Measurements from ENCODE around the gene ATXN7L2.

Gene ATXN7L2

DNA sequence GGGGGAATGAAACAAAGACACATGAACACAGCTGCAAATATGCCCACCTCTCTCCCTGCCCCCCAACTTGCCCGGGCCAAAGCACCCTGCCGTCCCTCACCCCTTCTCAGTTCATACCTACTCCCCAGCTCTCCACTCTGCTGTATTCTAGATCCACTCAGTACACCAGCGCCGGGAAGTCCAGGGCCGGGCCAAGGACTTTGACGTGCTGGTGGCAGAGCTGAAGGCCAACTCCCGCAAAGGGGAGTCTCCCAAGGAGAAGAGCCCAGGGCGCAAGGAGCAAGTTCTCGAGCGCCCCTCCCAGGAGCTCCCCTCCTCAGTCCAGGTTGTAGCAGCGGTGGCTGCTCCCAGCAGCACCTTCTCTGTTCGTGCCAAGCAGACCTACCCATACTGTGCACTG lies 5.0 kb downstream of the ATXN7L2 start:
- no peak overlapping the region for H3K9ac ChIP-seq (ENCODE audit: low read length)
- H3K4me3 ChIP-seq (ENCODE audit: insufficient read depth, low read length, poor library complexity, severe bottlenecking) = no peak overlapping the region
- no peak overlapping the region for H3K27ac ChIP-seq (ENCODE audit: low read depth, low read length)
- H2AFZ ChIP-seq (ENCODE audit: low read depth, low read length, severe bottlenecking) = no peak overlapping the region
- H3F3A ChIP-seq (ENCODE audit: insufficient read depth) = no peaks in the 10 kb centered on the region
- H3K27me3 ChIP-seq (ENCODE audit: low read length) = no peaks in the 10 kb centered on the region
- no peaks in the 10 kb centered on the region for H3K9me3 ChIP-seq (ENCODE audit: insufficient read depth, low read length)
- TF ChIP-seq EZH2phosphoT487 (conservative IDR thresholded peaks at IDR 0.05; ENCODE audit: low read length) (no peak), CTCF (IDR thresholded peaks at IDR 0.05; ENCODE audit: insufficient read depth, low read length, poor library complexity, severe bottlenecking) (no peak)
- H3K36me3 ChIP-seq (ENCODE audit: low read length) = no peaks in the 10 kb centered on the region
- no peaks in the 10 kb centered on the region for H3K9me2 ChIP-seq (replicated peaks; ENCODE audit: insufficient read depth, low read length)
- H3K4me2 ChIP-seq (ENCODE audit: low read depth, low read length, poor library complexity, severe bottlenecking) = no peak overlapping the region
- H3K79me2 ChIP-seq (ENCODE audit: insufficient read depth, low read length) = peaks cover 8% of the 10 kb centered on the region; the same call in 1 of the 2 replicates
- no peaks in the 10 kb centered on the region for H4K20me1 ChIP-seq (ENCODE audit: low read depth, low read length)

DNA sequence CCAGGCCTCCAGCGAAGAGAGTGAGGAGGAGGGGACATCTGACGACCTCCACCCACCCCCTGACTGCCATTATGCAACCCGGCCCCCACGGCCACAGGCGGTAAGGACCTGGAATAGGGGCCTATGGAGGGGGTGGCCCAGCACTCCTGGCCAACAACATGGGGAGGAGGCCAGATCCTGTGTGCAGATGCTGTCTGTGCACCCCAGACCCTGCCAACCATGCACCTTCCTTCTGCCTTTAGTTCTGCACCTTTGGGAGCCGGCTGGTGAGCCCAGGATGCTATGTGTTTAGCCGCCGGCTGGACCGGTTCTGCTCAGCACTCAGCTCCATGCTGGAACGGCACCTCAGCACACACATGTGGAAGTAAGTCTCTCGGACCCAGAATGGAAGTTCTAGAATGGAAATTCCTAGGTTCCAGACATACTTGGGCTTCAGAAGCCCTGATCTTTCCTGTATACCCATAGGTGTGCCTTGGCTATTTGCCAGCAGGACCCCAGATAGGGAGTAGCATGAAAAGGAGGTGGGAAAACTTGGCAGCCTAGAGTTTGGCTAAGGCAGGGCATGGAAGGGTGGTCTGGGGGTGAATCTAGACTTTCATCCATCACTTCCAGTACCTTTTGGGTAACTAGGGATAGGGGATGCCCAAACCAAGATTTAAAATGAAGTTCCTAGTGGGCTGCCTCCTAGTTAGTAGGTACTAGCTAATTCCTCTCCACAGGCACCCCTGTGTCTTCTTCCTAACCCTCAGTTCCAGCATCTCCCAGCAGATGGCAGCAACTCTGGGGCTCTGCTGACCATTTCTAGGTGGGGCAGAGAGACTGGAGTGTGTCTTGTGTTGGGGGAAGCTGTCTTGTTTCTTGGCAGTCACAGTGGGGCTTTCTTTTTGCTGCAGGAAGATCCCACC lies 6.6 kb downstream of the ATXN7L2 start:
- no peaks in the 10 kb centered on the region for H3K9me3 ChIP-seq (ENCODE audit: insufficient read depth, low read length)
- no peaks in the 10 kb centered on the region for H3K27me3 ChIP-seq (ENCODE audit: low read length)
- H3K4me2 ChIP-seq (ENCODE audit: low read depth, low read length, poor library complexity, severe bottlenecking) = no peak overlapping the region
- H3K36me3 ChIP-seq (ENCODE audit: low read length) = no peaks in the 10 kb centered on the region
- no peak overlapping the region for H3K9ac ChIP-seq (ENCODE audit: low read length)
- H3K27ac ChIP-seq (ENCODE audit: low read depth, low read length) = no peak overlapping the region
- H3F3A ChIP-seq (ENCODE audit: insufficient read depth) = no peaks in the 10 kb centered on the region
- no peak overlapping the region for H2AFZ ChIP-seq (ENCODE audit: low read depth, low read length, severe bottlenecking)
- H3K9me2 ChIP-seq (replicated peaks; ENCODE audit: insufficient read depth, low read length) = no peaks in the 10 kb centered on the region
- H3K4me3 ChIP-seq (ENCODE audit: insufficient read depth, low read length, poor library complexity, severe bottlenecking) = no peak overlapping the region
- no peaks in the 10 kb centered on the region for H4K20me1 ChIP-seq (ENCODE audit: low read depth, low read length)
- H3K79me2 ChIP-seq (ENCODE audit: insufficient read depth, low read length) = no peaks in the 10 kb centered on the region
- no peak for TF ChIP-seq EZH2phosphoT487 (conservative IDR thresholded peaks at IDR 0.05; ENCODE audit: low read length)
- peak; percentile 43 for TF ChIP-seq CTCF (IDR thresholded peaks at IDR 0.05; ENCODE audit: insufficient read depth, low read length, poor library complexity, severe bottlenecking)

- H3K27me3 ChIP-seq (ENCODE audit: low read length) = no peaks in the 10 kb centered on the region
- H3K9me3 ChIP-seq (ENCODE audit: insufficient read depth, low read length) = no peaks in the 10 kb centered on the region
- H3K9ac ChIP-seq (ENCODE audit: low read length) = no peak overlapping the region
- no peak overlapping the region for H3K27ac ChIP-seq (ENCODE audit: low read depth, low read length)
- TF ChIP-seq EZH2phosphoT487 (conservative IDR thresholded peaks at IDR 0.05; ENCODE audit: low read length) (no peak), CTCF (IDR thresholded peaks at IDR 0.05; ENCODE audit: insufficient read depth, low read length, poor library complexity, severe bottlenecking) (no peak)
- H3K36me3 ChIP-seq (ENCODE audit: low read length) = no peaks in the 10 kb centered on the region
- H3K4me2 ChIP-seq (ENCODE audit: low read depth, low read length, poor library complexity, severe bottlenecking) = no peak overlapping the region
- H2AFZ ChIP-seq (ENCODE audit: low read depth, low read length, severe bottlenecking) = no peak overlapping the region
- no peaks in the 10 kb centered on the region for H4K20me1 ChIP-seq (ENCODE audit: low read depth, low read length)
- H3K4me3 ChIP-seq (ENCODE audit: insufficient read depth, low read length, poor library complexity, severe bottlenecking) = no peak overlapping the region
- H3F3A ChIP-seq (ENCODE audit: insufficient read depth) = no peaks in the 10 kb centered on the region
- no peaks in the 10 kb centered on the region for H3K9me2 ChIP-seq (replicated peaks; ENCODE audit: insufficient read depth, low read length)
- H3K79me2 ChIP-seq (ENCODE audit: insufficient read depth, low read length) = 0 out of 2 replicates have a peak, but pooled peaks cover 3% of the 10 kb centered on the region
Measured at GRCh38 chr1:109490934-109491302, 7.2 kb downstream of the ATXN7L2 start.
